ENCODE results near the gene ZDHHC16.

DNA sequence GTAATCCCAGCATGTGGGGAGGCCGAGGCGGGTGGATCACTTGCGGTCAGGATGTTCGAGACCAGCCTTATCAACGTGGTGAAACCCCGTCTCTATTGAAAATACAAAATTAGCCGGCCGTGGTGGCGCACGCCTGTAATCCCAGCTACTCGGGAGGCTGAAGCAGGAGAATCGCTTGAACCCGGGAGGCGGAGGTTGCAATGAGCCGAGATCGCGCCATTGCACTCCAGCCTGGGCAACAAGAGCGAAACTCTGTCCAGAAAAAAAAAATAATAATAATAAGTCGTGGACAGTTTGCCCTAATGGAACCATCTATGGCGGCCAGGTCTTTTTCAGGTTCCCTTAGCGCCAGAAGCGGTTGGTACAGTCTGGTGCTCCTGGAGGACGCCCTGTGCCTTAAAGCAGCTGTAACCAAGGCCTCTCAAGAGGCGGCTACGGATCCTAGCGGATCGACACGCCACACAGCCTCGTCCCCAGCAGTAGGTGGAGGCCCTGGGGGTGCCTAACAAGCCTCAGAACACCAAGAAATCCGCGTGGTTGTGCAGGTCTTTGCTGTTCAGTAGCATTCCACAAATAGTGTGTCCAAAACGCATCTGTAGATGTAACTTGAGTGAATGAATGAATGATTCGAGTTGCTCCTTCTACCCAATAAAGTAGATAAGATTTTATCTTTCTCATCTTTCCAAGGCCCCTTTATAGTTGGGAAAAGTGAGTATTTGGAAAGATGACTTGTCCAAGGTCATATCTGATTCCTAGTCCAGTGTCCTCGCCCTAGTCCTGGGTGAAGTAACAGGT lies 19.0 kb upstream of the ZDHHC16 start:
- TF ChIP-seq, protein P1, sequence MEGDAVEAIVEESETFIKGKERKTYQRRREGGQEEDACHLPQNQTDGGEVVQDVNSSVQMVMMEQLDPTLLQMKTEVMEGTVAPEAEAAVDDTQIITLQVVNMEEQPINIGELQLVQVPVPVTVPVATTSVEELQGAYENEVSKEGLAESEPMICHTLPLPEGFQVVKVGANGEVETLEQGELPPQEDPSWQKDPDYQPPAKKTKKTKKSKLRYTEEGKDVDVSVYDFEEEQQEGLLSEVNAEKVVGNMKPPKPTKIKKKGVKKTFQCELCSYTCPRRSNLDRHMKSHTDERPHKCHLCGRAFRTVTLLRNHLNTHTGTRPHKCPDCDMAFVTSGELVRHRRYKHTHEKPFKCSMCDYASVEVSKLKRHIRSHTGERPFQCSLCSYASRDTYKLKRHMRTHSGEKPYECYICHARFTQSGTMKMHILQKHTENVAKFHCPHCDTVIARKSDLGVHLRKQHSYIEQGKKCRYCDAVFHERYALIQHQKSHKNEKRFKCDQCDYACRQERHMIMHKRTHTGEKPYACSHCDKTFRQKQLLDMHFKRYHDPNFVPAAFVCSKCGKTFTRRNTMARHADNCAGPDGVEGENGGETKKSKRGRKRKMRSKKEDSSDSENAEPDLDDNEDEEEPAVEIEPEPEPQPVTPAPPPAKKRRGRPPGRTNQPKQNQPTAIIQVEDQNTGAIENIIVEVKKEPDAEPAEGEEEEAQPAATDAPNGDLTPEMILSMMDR (IDR thresholded peaks at IDR 0.05 in 4 of 5, conservative IDR thresholded peaks at IDR 0.05 in 1 of 5) = no peak
- no peak for TF ChIP-seq POLR2A (IDR thresholded peaks at IDR 0.05)
